DND-41 (cell line): Measurements from ENCODE around the gene CCDC134.

Source experiments
- EZH2 ChIP-seq: IDR thresholded peaks from 3 replicates; pipeline ENCODE4 v1.6.1; 2012; ENCODE audit warnings: borderline replicate concordance, low read depth, mild to moderate bottlenecking, moderate library complexity, low read length, inconsistent platforms; ENCODE audit not compliant: severe bottlenecking
- TF ChIP-seq, protein P1 (sequence below): IDR thresholded peaks from 2 replicates; pipeline ENCODE4 v1.5.1; 2012; ENCODE audit warnings: borderline replicate concordance, low read length, moderate library complexity, mild to moderate bottlenecking; ENCODE audit not compliant: poor library complexity, severe bottlenecking; ENCODE audit errors: extremely low read depth

DNA sequence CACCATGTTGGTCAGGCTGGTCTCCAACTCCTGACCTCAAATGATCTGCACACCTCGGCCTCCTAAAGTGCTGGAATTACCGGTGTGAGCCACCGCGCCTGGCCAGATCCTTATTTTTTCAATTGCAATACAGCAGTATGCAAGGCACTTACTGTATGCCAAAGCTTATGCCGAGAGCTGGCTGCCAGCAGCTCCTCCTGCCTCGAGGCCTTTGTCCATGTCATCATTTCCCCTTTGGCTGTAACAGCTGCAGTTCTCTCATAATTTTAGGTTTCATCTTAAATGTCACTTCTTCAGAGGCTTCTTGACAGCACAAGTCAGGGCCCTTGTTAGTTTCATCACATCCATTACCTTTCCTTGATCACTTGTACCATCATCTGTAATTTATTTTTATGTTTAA, 30.9 kb downstream of the CCDC134 start:
- TF ChIP-seq, protein P1, sequence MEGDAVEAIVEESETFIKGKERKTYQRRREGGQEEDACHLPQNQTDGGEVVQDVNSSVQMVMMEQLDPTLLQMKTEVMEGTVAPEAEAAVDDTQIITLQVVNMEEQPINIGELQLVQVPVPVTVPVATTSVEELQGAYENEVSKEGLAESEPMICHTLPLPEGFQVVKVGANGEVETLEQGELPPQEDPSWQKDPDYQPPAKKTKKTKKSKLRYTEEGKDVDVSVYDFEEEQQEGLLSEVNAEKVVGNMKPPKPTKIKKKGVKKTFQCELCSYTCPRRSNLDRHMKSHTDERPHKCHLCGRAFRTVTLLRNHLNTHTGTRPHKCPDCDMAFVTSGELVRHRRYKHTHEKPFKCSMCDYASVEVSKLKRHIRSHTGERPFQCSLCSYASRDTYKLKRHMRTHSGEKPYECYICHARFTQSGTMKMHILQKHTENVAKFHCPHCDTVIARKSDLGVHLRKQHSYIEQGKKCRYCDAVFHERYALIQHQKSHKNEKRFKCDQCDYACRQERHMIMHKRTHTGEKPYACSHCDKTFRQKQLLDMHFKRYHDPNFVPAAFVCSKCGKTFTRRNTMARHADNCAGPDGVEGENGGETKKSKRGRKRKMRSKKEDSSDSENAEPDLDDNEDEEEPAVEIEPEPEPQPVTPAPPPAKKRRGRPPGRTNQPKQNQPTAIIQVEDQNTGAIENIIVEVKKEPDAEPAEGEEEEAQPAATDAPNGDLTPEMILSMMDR: no peak
- no peak for TF ChIP-seq EZH2
